Activated T-cell treated with anti-CD3 and anti-CD28 coated beads for 24 hours (primary cell): ENCODE data around the gene LEP.

Experiments
- DNase-seq: peaks from one replicate; pipeline ENCODE4 v3.0.0-alpha.2; 2020; ENCODE audit warnings: low read depth

Gene LEP

GRCh38 chr7:128247108-128247507 is 6.0 kb downstream of the LEP start:
- DNase-seq, result no peak

- no peak for DNase-seq
Observed at GRCh38 chr7:128247640-128248194, 6.6 kb downstream of the LEP start.

- DNase-seq, result no peak
Observed at GRCh38 chr7:128251337-128251736, 10.3 kb downstream of the LEP start.

GRCh38 chr7:128253701-128254100 is 12.6 kb downstream of the LEP start:
- DNase-seq, result no peak

GRCh38 chr7:128254470-128254869 is 13.4 kb downstream of the LEP start:
- DNase-seq, result no peak

- no peak for DNase-seq
Observed at GRCh38 chr7:128255271-128255670, 14.2 kb downstream of the LEP start.

- DNase-seq, result no peak
Observed at GRCh38 chr7:128257458-128257857, 16.4 kb downstream of the LEP start.

GRCh38 chr7:128259131-128260061 is 18.3 kb downstream of the LEP start:
- DNase-seq, result no peak

GRCh38 chr7:128260069-128260795 is 19.2 kb downstream of the LEP start:
- no peak for DNase-seq

GRCh38 chr7:128262273-128263028 is 21.4 kb downstream of the LEP start:
- DNase-seq, result no peak

GRCh38 chr7:128263420-128263819 is 22.3 kb downstream of the LEP start:
- DNase-seq, result no peak

GRCh38 chr7:128264477-128264876 is 23.4 kb downstream of the LEP start:
- no peak for DNase-seq

- no peak for DNase-seq
Observed at GRCh38 chr7:128265156-128265905, 24.3 kb downstream of the LEP start.

GRCh38 chr7:128265906-128266300 is 24.8 kb downstream of the LEP start:
- DNase-seq, result no peak

GRCh38 chr7:128266529-128266882 is 25.4 kb downstream of the LEP start:
- no peak for DNase-seq

GRCh38 chr7:128266883-128267594 is 26.0 kb downstream of the LEP start:
- no peak for DNase-seq

- DNase-seq, result no peak
Observed at GRCh38 chr7:128267595-128267924, 26.5 kb downstream of the LEP start.

- DNase-seq, result no peak
Observed at GRCh38 chr7:128268233-128268632, 27.2 kb downstream of the LEP start.

GRCh38 chr7:128270826-128271272 is 29.8 kb downstream of the LEP start:
- no peak for DNase-seq

- no peak for DNase-seq
Observed at GRCh38 chr7:128271471-128271941, 30.4 kb downstream of the LEP start.
